Fibroblast of skin of left biceps (primary cell): ENCODE measurements around the gene IPPK.

Experiments
- DNase-seq, 2 experiments: peaks; one replicate each; pipeline ENCODE4 v3.0.0-alpha.2; 2013; ENCODE audit warnings: low read depth in 2 of 2

IPPK gene

DNA sequence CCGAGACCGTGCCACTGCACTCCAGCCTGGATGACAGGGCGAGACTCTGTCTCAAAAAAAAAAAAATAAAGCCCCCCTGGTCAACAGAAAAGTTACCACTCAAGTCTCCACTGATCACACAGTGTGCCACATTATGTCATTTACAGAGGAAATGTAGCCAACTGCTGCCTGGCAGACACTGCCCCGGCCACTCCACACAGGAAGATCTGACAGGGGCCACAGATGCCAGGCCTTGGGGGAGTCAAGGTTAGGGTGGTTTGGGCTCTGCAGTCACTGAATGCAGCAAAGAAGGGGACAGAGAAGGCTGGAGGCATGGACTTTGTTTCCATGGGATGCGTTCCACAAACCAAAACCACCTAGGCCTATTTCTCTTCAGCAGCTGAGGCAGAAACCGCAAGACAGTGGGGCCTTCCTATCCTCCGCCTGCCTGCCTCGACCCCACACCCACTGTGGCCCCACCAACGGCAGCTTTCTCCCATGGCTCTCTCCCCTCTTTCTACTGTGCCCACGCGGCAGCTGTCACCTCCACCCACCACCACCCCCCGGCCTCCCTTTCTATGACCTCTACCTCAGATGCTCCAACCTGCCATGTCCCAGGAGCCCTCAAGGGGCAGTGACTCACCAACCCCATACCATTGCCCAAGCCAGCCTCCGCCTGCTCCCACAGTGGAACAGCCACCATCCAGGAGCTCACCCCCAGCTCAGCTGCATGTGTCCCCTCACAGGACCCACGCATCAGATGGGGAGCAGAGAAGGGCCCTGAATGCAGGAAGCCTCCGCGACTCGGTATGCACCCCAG lies 12.4 kb downstream of the IPPK start:
- DNase-seq = no peak

DNA sequence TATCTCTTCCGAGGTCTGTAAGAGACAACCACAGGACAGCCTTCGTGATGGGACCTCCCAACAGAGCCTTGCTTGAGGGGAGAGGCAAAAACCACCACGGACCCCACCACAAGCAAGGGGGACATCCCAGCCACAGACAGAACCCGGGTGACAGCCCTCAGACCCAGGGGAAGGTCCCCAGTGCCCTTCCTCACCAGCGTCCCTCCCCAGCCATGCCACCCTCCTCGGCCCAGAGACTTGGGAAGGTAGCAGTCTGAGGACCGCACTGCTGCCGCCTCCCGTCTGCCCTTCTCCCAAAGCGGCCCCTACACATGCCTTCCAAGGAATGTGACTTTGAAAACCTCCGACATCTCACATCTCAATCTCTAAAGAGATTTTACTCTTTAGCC lies 13.4 kb downstream of the IPPK start:
- DNase-seq = no peak

DNA sequence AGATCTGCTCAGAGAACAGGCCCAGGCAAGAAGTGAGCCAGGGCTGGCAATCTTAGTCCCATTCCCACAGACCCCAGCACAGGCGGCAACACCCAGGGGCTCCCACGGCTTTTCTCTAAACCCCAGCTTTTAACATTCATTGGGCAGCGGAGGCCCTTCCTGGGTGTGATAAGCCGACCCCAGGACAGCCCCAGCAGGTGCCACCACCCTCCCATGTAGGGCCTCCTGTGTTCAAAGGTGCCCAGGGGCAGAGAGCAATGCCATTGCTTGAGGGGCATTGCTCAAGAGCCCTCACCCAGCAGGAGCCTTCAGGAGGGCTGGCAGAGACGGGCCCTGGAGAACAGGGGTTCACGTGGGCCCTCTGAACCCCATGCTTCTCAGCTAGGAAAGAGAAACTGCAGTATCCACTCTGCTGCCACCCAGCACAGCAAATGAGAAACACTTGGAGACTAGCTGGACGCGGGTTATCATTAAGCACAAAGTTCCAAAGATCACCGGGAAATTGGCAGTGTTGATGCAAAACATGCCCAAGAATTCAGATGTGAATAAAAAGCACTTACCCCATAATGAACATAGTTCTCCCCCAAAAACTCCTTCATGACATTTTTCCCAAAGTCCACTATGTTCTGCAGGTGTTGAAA lies 13.9 kb downstream of the IPPK start:
- no peak for DNase-seq

DNA sequence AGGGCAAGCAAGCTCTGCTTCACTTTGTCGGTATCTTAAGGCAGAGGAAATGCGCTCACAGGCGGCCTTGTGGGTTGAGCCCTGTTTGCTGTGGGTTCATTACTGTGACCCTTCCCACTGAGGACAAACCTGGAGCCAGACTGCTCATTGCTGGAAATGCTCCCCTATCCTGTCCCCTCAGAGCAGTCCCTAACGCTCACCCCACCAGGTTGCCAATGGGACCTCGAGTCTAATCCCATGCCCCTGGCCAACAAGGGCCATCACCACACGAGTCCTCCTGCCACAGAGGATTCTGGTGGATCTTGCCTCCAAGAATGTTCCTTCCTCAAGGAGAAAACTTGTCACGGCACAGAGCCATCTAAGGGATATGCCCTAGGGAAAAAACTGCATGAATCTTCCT lies 14.6 kb downstream of the IPPK start:
- DNase-seq = no peak

DNA sequence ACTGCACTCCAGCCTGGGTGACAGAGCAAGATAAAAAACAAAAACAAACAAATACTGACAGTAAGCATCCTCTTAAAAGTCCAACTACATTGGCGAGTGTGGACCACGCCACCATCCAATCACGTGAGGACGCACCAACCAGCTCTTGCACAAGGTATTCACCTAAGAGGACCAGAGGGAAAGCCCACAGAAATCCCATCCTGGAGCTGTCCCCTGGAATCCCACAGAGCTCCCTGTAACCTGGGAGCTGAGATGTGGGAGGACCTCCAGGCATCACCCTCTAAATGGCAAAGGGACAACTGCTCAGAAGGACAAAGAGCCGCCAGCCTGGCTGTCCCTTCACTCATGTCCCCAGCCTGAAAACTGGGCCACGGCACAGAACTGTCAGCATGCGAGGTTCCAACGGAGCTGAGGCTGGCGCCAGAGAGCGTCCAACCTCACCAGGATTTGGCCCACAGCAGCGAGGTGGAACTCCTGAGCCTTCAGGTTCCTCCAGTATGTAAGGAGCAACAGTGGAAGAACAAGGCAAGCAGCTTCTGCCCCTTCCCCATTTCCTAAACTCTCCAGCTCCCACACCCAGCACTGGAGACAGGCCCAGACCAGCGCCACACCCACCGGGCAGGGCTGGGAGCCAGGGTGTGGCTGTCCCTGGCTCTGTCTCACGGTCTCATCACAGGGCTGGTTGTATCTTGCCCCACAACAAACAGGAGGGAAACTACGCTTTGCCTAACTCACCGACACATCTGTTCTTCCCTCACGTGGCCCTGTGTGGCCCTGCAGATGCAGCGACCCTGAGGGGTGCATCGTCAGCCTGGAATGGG lies 15.2 kb downstream of the IPPK start:
- no peak for DNase-seq

DNA sequence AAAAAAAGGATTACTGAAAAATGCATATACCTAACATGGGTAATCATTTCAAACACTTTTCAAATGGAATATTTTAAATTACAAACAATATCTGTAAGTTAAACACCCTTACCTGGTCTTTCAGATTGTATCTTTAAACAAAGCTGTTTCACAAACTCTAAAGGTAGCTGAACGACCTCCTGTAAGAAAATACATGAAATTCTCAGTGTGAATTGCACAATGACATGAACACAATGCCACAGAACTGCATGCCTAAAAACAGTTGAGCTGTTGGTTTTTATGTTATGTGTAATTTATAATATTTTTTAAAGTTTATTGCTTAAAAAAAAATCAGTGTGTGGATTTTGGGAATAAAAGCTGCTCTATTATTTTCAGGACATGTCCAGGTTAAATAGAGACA lies 17.5 kb downstream of the IPPK start:
- DNase-seq = no peak

DNA sequence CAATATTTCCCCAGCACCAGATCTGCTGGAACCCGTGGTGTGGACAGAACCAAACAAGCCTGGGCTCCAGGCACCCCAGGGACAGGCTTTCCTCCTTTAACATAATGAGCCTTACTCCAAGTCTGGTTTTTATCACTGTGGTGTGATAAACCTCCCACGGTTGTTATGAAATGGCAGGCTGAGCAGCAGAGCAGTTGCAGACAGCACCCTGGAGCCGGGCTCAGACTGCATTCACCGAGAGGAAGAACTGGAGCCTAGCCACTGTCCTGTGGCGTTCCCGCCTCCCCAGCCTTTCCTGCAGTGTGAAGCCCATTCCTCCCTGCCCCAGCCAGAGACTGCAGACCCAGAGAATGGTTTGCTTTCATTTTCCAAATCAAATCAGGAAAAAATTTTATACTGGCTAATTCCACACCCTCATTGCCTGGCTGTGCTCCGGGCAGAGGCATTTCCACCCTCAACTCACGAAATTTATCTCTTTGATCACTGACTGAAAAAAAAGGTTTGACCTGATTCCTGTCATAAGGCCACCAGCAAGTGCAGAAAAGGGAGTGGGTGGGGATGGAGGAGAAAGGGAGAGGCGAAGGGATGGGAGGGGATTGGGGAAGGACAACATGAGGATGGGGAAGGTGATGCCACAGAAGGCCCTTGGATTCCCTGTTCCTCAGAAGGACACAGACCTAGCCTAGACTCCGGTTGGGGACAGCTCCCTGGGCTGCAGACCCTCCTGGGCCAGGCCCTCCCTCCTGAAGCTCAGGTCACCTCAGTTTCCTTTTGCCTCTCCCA lies 18.9 kb downstream of the IPPK start:
- DNase-seq = no peak

DNA sequence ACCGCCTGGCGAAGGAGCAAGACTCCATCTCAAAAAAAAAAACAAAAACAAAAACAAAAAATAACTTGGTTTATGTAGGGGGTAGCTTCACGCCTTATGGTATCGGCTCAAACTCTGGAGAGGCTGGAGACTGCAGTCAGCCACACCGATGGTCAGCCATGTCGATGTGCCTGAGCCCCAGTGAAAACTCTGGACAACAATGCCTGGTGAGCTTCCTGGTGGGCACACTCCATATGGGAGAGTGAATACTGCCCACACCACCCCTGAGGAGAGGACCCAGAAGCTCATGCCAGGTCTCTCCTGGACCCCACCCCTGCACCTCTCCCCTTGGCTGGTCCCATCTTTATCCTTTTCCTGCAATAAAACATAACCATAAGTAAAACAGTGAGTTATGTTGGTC lies 19.6 kb downstream of the IPPK start:
- DNase-seq = no peak

DNA sequence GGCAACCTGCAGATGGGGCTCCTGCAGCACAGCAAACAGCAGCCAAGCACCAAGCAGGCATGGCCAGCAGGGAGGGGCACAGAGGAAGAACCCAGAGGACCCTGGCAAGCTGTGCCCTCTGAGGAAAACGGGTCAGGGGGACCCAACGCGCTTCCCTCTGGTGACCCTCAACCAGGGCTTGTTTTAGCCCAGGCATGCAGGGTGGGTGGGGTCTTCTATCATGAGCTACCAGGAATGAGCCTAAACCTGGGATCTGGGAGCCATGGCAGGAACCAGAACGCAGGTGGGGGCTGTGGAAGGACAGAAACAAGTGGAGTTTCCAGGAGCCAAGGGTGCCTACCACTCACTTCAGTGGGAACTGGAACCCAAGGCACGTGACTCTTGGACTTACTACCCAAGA lies 20.9 kb downstream of the IPPK start:
- no peak for DNase-seq

DNA sequence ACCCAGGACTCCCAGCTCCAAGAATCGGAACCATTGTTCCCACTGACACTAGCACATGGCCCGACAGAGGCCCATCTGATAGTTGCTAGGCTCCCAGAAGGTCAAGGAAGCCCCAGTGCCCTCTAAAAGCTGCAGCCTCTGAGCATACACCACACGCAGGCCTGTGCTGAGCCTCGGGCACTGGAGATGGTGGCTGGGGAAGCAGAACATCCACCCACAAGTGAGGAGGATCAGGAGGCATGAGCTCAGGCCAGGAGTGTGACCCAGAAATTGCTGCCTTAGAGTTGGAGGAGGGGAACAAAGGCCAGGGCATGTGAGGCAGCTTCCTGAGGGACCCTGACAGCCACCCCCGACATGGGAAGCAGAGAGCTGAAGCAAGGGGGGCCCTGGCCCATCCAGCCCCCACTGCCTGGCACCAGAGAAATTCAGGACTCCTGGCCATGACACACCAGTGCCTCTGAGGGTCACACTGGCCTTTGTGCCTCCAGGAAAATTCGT lies 21.4 kb downstream of the IPPK start:
- DNase-seq = no peak

DNA sequence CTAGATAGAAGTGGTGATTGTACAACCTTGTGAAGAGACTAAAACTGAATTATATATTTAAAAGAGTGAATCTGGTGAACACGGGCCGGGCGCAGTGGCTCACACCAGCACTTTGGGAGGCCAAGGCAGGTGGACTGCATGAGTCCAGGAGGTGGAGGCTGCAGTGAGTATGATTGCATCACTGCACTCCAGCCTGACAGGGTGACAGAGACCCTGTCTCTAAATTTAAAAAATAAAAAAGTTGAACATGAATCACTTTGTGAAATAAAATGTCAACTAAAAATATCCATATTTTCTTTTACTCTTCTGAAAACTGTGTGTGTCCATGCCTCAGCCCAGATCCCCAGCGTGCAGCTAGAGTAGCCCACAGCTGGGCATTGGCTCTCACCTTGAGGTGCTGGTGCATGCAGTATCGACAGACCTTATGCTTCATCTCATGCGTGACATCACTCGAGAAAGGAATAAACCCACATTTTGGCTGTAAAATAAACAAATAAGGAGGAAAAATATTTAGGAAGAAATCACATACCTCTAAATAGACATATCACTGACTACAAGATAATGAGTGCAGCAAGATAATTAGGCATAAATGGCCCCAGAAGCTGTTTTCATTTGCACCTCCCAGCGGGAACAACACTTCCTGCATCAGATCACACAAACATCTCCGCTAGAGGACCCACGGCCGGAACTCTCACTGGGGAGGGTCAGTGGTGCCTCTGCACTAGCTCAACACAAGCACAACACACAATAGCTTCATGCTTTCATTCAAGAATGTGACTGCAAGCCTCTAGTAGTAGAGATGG lies 22.1 kb downstream of the IPPK start:
- DNase-seq = no peak

DNA sequence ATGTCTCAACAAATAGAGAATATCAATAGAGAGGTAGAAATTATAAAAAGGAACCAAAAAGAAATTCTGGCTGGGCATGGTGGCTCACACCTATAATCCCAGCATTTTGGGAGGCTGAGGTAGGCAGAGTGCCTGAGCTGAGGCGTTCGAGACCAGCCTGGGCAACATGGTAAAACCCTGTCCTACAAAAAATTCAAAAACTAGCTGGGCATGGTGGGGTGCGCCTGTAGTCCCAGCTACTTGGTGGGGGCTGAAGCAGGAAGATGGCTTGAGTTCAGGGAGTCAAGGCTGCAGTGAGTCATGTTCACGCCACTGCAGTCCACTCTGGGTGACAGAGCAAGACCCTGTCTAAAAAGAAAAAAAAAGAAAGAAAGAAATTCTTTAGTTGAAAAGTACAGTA lies 24.9 kb downstream of the IPPK start:
- no peak for DNase-seq

DNA sequence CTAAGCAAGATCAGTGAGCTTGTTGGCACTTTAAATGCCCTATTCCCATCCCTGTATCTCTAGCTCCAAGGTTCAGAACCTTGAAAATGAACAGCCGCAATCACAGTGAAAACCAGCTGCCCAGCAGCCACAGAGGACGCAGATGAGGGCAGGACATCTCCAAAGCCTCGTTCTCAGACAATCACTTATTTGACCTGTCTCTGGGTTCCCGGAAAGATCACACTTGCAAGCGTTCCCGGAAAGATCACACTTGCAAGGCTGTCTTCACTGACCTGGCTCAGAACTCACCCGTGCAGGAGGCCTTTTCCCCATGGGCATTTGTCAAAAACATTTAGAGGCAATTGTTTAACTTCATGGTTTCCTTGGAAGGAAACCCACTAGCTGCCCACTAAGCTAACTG lies 25.7 kb downstream of the IPPK start:
- DNase-seq = no peak

DNA sequence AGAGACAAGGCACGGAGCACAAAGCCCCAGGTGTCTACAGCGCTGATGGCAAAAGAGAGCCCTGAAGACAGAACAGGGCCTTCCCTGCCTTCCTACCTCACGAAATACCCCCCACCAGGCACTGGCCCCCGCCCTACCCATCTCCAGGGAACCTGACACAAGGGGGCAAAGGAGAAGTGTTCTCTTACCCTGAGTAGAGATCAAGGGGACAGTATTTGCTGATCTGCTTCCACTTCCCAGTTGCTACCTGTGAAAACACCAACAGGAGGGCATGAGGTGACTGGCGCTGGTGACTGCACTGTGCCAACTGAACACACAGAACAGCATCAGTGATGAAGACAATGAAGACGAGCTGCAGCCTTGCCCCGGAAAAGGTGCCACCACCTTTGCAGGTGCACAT lies 27.4 kb downstream of the IPPK start:
- DNase-seq = no peak

DNA sequence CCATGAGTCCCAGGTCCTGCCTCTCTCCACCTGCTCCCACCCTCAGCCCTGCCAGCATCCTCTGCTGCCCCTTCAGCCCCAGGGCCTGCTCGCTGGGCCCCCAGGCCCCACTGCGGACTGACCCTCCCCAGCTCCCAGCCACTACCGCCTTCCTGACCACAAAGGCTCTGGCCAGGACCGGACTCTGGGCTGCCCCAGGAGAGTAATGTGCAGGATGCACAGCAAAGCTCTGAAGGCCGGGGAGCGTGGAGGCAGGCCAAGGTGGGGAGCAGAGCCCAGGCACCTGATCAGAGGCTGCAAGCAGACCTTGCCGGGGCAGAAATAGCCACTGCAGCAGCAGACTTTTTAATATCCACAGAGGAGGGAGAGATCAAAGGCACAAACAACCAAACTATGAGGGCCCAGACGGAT lies 27.9 kb downstream of the IPPK start:
- DNase-seq = no peak

DNA sequence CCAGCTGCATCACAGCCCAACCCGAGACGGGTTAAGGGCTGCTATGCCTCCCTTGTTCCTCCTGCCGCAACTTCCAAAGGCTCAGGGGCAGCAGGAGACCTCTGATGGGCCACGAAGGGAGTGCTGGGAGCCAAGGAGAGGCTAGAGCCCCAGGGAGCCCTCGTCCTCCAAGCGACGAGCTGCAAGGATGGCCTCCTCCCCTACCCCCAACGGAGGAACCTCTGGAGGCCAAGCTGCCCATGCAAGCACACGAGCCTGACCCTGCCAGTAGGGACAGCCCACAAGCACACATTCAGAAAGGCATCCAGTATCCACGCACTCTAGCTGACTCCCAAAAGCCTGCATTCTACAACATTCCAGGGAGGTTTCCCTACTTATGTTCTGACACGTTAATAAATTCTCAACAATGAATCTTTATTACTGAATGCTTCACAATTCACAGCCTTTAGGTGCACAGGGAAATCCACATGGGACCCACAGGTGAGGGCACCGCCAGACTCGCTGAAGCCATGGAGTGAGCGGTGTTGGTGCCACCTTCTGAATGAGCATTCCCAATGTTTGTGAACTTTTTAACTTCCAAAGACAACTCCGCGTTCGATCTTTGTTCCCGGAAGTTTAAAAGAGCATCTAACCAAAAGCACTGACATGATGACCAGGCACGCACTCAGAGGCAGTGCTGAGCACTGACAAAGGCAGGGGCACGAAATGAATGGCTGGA lies 28.7 kb downstream of the IPPK start:
- DNase-seq = no peak

DNA sequence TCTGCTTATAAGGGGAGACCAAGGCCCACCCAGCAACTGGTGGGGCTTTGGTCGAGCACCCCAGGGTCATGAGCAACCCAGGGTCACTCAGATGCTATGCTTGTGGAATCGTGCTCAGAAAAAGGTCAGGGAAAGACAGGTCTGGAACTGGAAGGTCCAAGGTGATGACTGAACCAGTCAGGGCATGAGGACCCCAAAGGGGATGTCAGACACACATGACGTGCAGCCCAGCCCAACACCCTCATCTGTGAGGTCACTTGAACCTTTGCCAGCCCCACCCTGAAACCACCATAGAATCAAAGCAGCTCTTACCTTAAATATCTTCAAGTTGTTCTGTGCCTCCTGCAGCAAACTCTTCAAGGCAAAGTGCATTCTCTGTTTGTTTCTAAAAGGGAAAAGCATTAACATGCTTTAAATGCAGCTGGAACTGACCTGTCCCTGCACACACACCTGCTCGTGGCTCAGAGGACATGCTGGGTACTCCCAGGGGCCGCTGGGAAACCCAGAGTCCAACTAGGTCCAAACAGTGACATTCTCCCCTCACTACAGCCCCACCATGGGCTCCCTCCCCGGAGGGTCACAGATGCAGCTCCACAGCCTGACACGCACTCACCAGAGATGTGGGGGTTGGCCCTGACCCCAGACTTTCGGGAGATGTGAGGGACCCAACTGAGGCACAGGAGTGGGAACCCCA lies 29.4 kb downstream of the IPPK start:
- no peak for DNase-seq

DNA sequence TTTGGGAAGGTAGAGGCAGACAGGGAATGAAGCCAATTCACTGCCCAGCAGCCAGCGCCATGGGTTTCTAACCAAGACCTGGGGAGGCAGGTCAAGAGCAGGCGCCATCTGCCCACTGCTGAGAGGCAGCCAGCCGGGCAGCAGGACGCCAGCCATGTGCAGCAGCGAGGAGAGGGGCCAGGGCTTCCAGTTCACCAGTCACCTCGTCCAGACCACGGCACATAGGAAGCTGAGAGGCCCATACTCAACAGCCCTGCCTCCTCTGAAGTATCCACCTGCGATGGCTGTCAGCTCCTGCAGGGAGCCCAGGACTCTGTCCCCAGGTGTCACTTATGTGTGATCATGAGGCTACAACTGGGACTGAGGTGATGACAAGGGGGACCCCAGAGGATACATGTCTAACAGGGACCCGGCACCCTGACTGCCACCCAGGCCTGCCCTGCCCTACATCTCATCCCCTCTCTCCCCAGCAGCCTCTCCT lies 30.1 kb downstream of the IPPK start:
- no peak for DNase-seq

DNA sequence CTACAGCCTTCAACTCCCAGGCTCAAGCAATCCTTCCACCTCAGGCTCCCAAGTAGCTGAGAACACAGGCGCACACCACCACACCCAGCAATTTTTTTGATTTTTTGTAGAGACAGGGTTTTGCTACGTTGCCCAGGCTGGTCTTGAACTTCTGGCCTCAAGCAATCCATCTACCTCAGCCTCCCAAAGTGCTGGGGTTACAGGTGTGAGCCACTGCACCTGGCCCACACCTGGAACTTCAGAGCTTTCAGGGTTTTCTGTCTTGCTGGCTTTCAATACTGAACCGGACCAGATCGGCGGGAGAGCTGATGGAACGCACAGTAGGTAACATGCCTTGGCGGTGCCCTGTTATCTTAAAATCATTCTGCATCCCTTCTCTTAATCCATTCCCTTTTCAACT lies 30.8 kb downstream of the IPPK start:
- DNase-seq = no peak
